Fibroblast of lung (primary cell): ENCODE measurements around the gene ZFP69B.

Experiments
- CTCF ChIP-seq, 2 donors: IDR thresholded peaks in 1 of 2; conservative IDR thresholded peaks in 1 of 2; 1 replicate in 1 of 2; 2 replicates in 1 of 2; pipeline ENCODE4 v1.5.1; 2011 to 2012; ENCODE audit warnings: low read length in 2 of 2, control low read depth in 1 of 2, inconsistent platforms in 1 of 2, low read depth in 1 of 2, mild to moderate bottlenecking in 1 of 2
- EZH2 ChIP-seq: IDR thresholded peaks from 2 replicates; pipeline ENCODE4 v1.5.1; 2012; ENCODE audit warnings: low read length, control low read depth, mild to moderate bottlenecking; ENCODE audit errors: missing control alignments

GRCh38 chr1:40469327-40469726, 19.1 kb downstream of the ZFP69B start:
- no peak for TF ChIP-seq CTCF (conservative IDR thresholded peaks at IDR 0.05 in 1 of 2, IDR thresholded peaks at IDR 0.05 in 1 of 2; ENCODE audit: low read depth in 1 of 2, low read length in 2 of 2)
- no peak for TF ChIP-seq EZH2
